ENCODE data around the gene OPRD1.

GRCh38 chr1:28811766-28812668 is at the start of gene OPRD1:
- TF ChIP-seq CTCF (IDR thresholded peaks at IDR 0.05; ENCODE audit: low read depth, low read length) (no peak), EZH2phosphoT487 (IDR thresholded peaks at IDR 0.05; ENCODE audit: low read depth) (no peak)
